Mononuclear cell (primary cell): ENCODE results near the gene ANKMY2. TPM values are rescaled to one million over a fixed set of nuclear protein-coding genes. Genes with fewer than 3 reads are reported as not detected.

Source experiments
- H3K27me3 ChIP-seq: 2 replicates; pipeline ENCODE4 v1.6.0; 2011; ENCODE audit warnings: low read length, control low read depth; ENCODE audit not compliant: insufficient read depth
- H3K4me1 ChIP-seq: 2 replicates; pipeline ENCODE4 v1.5.1; 2011; ENCODE audit warnings: mild to moderate bottlenecking, low read length, control low read depth; ENCODE audit not compliant: insufficient read depth
- H3K4me3 ChIP-seq: 2 replicates; pipeline ENCODE4 v1.5.1; 2011; ENCODE audit warnings: mild to moderate bottlenecking, low read length, moderate library complexity
- H3K9me3 ChIP-seq: 2 replicates; pipeline ENCODE4 v1.5.1; 2011; ENCODE audit warnings: low read depth, mild to moderate bottlenecking, control low read depth, low read length
- total RNA-seq: library from RNA; depleted of rRNA; stranded (reverse); fragments of >200 nt; gene quantifications from one replicate; pipeline ENCODE4 v1.2.3, GENCODE V29; 2012

ANKMY2 gene
- total RNA-seq, 1 donor = 6.7 TPM

- H3K4me3 ChIP-seq = no peak overlapping the region
- H3K4me1 ChIP-seq = no peaks in the 10 kb centered on the region
- no peaks in the 10 kb centered on the region for H3K9me3 ChIP-seq
Observed at GRCh38 chr7:16587129-16587528, 58.4 kb downstream of the ANKMY2 start.

GRCh38 chr7:16586081-16586874, 59.3 kb downstream of the ANKMY2 start:
- H3K27me3 ChIP-seq = no peaks in the 10 kb centered on the region
- no peaks in the 10 kb centered on the region for H3K9me3 ChIP-seq
- no peak overlapping the region for H3K4me3 ChIP-seq
- no peaks in the 10 kb centered on the region for H3K4me1 ChIP-seq

More at GRCh38 chr7:16587129-16587528, 58.4 kb downstream of the ANKMY2 start:
- no peaks in the 10 kb centered on the region for H3K27me3 ChIP-seq

- Histone ChIP-seq H3K9me3 (no peaks in the 10 kb centered on the region), H3K4me3 (no peak overlapping the region), H3K27me3 (no peaks in the 10 kb centered on the region), H3K4me1 (no peaks in the 10 kb centered on the region)
Observed at GRCh38 chr7:16585540-16585939, 60.0 kb downstream of the ANKMY2 start.

GRCh38 chr7:16583834-16584233, 61.7 kb downstream of the ANKMY2 start:
- Histone ChIP-seq H3K4me3 (no peak overlapping the region), H3K4me1 (no peaks in the 10 kb centered on the region), H3K9me3 (no peaks in the 10 kb centered on the region)

GRCh38 chr7:16581286-16581685, 64.3 kb downstream of the ANKMY2 start:
- H3K27me3 ChIP-seq = no peaks in the 10 kb centered on the region
- H3K4me3 ChIP-seq = no peak overlapping the region
- no peaks in the 10 kb centered on the region for H3K9me3 ChIP-seq
- no peaks in the 10 kb centered on the region for H3K4me1 ChIP-seq

More at GRCh38 chr7:16583834-16584233, 61.7 kb downstream of the ANKMY2 start:
- H3K27me3 ChIP-seq = no peaks in the 10 kb centered on the region

- H3K4me3 ChIP-seq = no peak overlapping the region
- H3K4me1 ChIP-seq = no peaks in the 10 kb centered on the region
- no peaks in the 10 kb centered on the region for H3K9me3 ChIP-seq
- no peaks in the 10 kb centered on the region for H3K27me3 ChIP-seq
Observed at GRCh38 chr7:16579216-16579615, 66.3 kb downstream of the ANKMY2 start.

GRCh38 chr7:16571941-16572340, 73.6 kb downstream of the ANKMY2 start:
- Histone ChIP-seq H3K9me3 (no peaks in the 10 kb centered on the region), H3K4me3 (no peak overlapping the region), H3K27me3 (no peaks in the 10 kb centered on the region), H3K4me1 (no peaks in the 10 kb centered on the region)

GRCh38 chr7:16564909-16565426, 80.6 kb downstream of the ANKMY2 start:
- no peaks in the 10 kb centered on the region for H3K4me1 ChIP-seq
- H3K4me3 ChIP-seq = no peak overlapping the region
- no peaks in the 10 kb centered on the region for H3K27me3 ChIP-seq
- H3K9me3 ChIP-seq = no peaks in the 10 kb centered on the region

GRCh38 chr7:16564023-16564380, 81.6 kb downstream of the ANKMY2 start:
- H3K4me1 ChIP-seq = no peaks in the 10 kb centered on the region
- no peak overlapping the region for H3K4me3 ChIP-seq
- no peaks in the 10 kb centered on the region for H3K27me3 ChIP-seq
- no peaks in the 10 kb centered on the region for H3K9me3 ChIP-seq

GRCh38 chr7:16563281-16564022, 82.1 kb downstream of the ANKMY2 start:
- Histone ChIP-seq H3K4me3 (peak overlapping the region; percentile 15), H3K27me3 (no peaks in the 10 kb centered on the region), H3K4me1 (no peaks in the 10 kb centered on the region), H3K9me3 (no peaks in the 10 kb centered on the region)

GRCh38 chr7:16562456-16563220, 82.9 kb downstream of the ANKMY2 start:
- no peaks in the 10 kb centered on the region for H3K4me1 ChIP-seq
- H3K4me3 ChIP-seq = no peak overlapping the region
- no peaks in the 10 kb centered on the region for H3K27me3 ChIP-seq
- H3K9me3 ChIP-seq = no peaks in the 10 kb centered on the region

GRCh38 chr7:16561943-16562342, 83.6 kb downstream of the ANKMY2 start:
- Histone ChIP-seq H3K4me3 (no peak overlapping the region), H3K27me3 (no peaks in the 10 kb centered on the region), H3K4me1 (no peaks in the 10 kb centered on the region), H3K9me3 (no peaks in the 10 kb centered on the region)

GRCh38 chr7:16559497-16560179, 85.9 kb downstream of the ANKMY2 start:
- no peak overlapping the region for H3K4me3 ChIP-seq
- H3K9me3 ChIP-seq = no peaks in the 10 kb centered on the region
- H3K27me3 ChIP-seq = no peaks in the 10 kb centered on the region
- no peaks in the 10 kb centered on the region for H3K4me1 ChIP-seq

GRCh38 chr7:16558761-16559302, 86.7 kb downstream of the ANKMY2 start:
- Histone ChIP-seq H3K27me3 (no peaks in the 10 kb centered on the region), H3K4me3 (no peak overlapping the region), H3K9me3 (no peaks in the 10 kb centered on the region), H3K4me1 (no peaks in the 10 kb centered on the region)
